Stimulated activated naive CD8-positive, alpha-beta T cell treated with anti-CD3 and anti-CD28 coated beads, Interleukin-15, Interleukin-2, amounts not matched to agents 100 ng/mL and 50 ng/mL, for 24 hours (primary cell): Measurements from ENCODE around the gene NEK6.

Experiments
- H3K27ac Mint-ChIP-seq: one replicate; pipeline ENCODE4 v1.8.0; 2021; ENCODE audit warnings: mild to moderate bottlenecking, mixed read lengths
- H3K27me3 Mint-ChIP-seq: one replicate; pipeline ENCODE4 v1.8.0; 2021; ENCODE audit warnings: mixed read lengths
- H3K36me3 Mint-ChIP-seq: one replicate; pipeline ENCODE4 v1.8.0; 2021; ENCODE audit warnings: low read depth, mixed read lengths
- H3K4me1 Mint-ChIP-seq: one replicate; pipeline ENCODE4 v1.8.0; 2021; ENCODE audit warnings: low read depth, mixed read lengths
- H3K4me3 Mint-ChIP-seq: one replicate; pipeline ENCODE4 v1.8.0; 2021; ENCODE audit warnings: mild to moderate bottlenecking, mixed read lengths
- H3K9me3 Mint-ChIP-seq: one replicate; pipeline ENCODE4 v1.8.0; 2021; ENCODE audit warnings: mixed read lengths

The NEK6 gene

GRCh38 chr9:124290743-124291554 lies 33.2 kb downstream of the NEK6 start:
- peaks cover 6% of the 10 kb centered on the region for H3K36me3 Mint-ChIP-seq
- peaks cover 95% of the 10 kb centered on the region for H3K4me1 Mint-ChIP-seq
- H3K9me3 Mint-ChIP-seq, result no peaks in the 10 kb centered on the region
- peak overlapping the region; percentile 81 for H3K27ac Mint-ChIP-seq
- H3K27me3 Mint-ChIP-seq, result no peaks in the 10 kb centered on the region
- H3K4me3 Mint-ChIP-seq, result peak overlapping the region; percentile 75

- Mint-ChIP-seq H3K27me3 (no peaks in the 10 kb centered on the region), H3K36me3 (peaks cover 6% of the 10 kb centered on the region), H3K9me3 (no peaks in the 10 kb centered on the region), H3K4me1 (peaks cover 86% of the 10 kb centered on the region), H3K27ac (peak overlapping the region; percentile 81), H3K4me3 (peak overlapping the region; percentile 75)
Observed at GRCh38 chr9:124291801-124292396, 34.1 kb downstream of the NEK6 start.

GRCh38 chr9:124292696-124293593 lies 35.2 kb downstream of the NEK6 start:
- H3K27ac Mint-ChIP-seq, result peak overlapping the region; percentile 63
- H3K27me3 Mint-ChIP-seq, result no peaks in the 10 kb centered on the region
- H3K4me1 Mint-ChIP-seq, result peaks cover 75% of the 10 kb centered on the region
- H3K4me3 Mint-ChIP-seq, result peak overlapping the region; percentile 75
- peaks cover 6% of the 10 kb centered on the region for H3K36me3 Mint-ChIP-seq
- H3K9me3 Mint-ChIP-seq, result no peaks in the 10 kb centered on the region

GRCh38 chr9:124293718-124294506 lies 36.2 kb downstream of the NEK6 start:
- Mint-ChIP-seq H3K27me3 (no peaks in the 10 kb centered on the region), H3K36me3 (peaks cover 6% of the 10 kb centered on the region), H3K27ac (no peak overlapping the region), H3K4me1 (peaks cover 67% of the 10 kb centered on the region), H3K4me3 (peak overlapping the region; percentile 75), H3K9me3 (no peaks in the 10 kb centered on the region)

GRCh38 chr9:124295159-124295794 lies 37.5 kb downstream of the NEK6 start:
- no peak overlapping the region for H3K4me3 Mint-ChIP-seq
- no peaks in the 10 kb centered on the region for H3K27me3 Mint-ChIP-seq
- no peak overlapping the region for H3K27ac Mint-ChIP-seq
- H3K4me1 Mint-ChIP-seq, result peaks cover 60% of the 10 kb centered on the region
- peaks cover 6% of the 10 kb centered on the region for H3K36me3 Mint-ChIP-seq
- H3K9me3 Mint-ChIP-seq, result no peaks in the 10 kb centered on the region

- Mint-ChIP-seq H3K4me3 (no peak overlapping the region), H3K27me3 (no peaks in the 10 kb centered on the region), H3K36me3 (peaks cover 6% of the 10 kb centered on the region), H3K4me1 (peaks cover 55% of the 10 kb centered on the region), H3K9me3 (no peaks in the 10 kb centered on the region), H3K27ac (no peak overlapping the region)
Observed at GRCh38 chr9:124296094-124296493, 38.3 kb downstream of the NEK6 start.

- Mint-ChIP-seq H3K27me3 (no peaks in the 10 kb centered on the region), H3K4me1 (peaks cover 46% of the 10 kb centered on the region), H3K4me3 (no peak overlapping the region), H3K36me3 (peaks cover 6% of the 10 kb centered on the region), H3K9me3 (no peaks in the 10 kb centered on the region), H3K27ac (no peak overlapping the region)
Observed at GRCh38 chr9:124296796-124297550, 39.2 kb downstream of the NEK6 start.

- H3K4me3 Mint-ChIP-seq, result no peak overlapping the region
- H3K36me3 Mint-ChIP-seq, result peaks cover 7% of the 10 kb centered on the region
- no peaks in the 10 kb centered on the region for H3K9me3 Mint-ChIP-seq
- peaks cover 40% of the 10 kb centered on the region for H3K4me1 Mint-ChIP-seq
- H3K27ac Mint-ChIP-seq, result no peak overlapping the region
- no peaks in the 10 kb centered on the region for H3K27me3 Mint-ChIP-seq
Observed at GRCh38 chr9:124297551-124297901, 39.8 kb downstream of the NEK6 start.

- Mint-ChIP-seq H3K27me3 (no peaks in the 10 kb centered on the region), H3K27ac (no peak overlapping the region), H3K9me3 (no peaks in the 10 kb centered on the region), H3K4me3 (no peak overlapping the region), H3K36me3 (peaks cover 12% of the 10 kb centered on the region), H3K4me1 (peaks cover 35% of the 10 kb centered on the region)
Observed at GRCh38 chr9:124297915-124298645, 40.3 kb downstream of the NEK6 start.

- H3K36me3 Mint-ChIP-seq, result peaks cover 18% of the 10 kb centered on the region
- H3K27ac Mint-ChIP-seq, result no peak overlapping the region
- no peak overlapping the region for H3K4me3 Mint-ChIP-seq
- no peaks in the 10 kb centered on the region for H3K27me3 Mint-ChIP-seq
- H3K9me3 Mint-ChIP-seq, result no peaks in the 10 kb centered on the region
- H3K4me1 Mint-ChIP-seq, result peaks cover 28% of the 10 kb centered on the region
Observed at GRCh38 chr9:124298646-124299235, 41.0 kb downstream of the NEK6 start.

GRCh38 chr9:124299515-124300090 lies 41.9 kb downstream of the NEK6 start:
- H3K27ac Mint-ChIP-seq, result no peak overlapping the region

GRCh38 chr9:124300312-124300711 lies 42.6 kb downstream of the NEK6 start:
- H3K27me3 Mint-ChIP-seq, result no peaks in the 10 kb centered on the region
- peaks cover 22% of the 10 kb centered on the region for H3K36me3 Mint-ChIP-seq
- H3K27ac Mint-ChIP-seq, result peak overlapping the region; percentile 40
- no peak overlapping the region for H3K4me3 Mint-ChIP-seq
- H3K9me3 Mint-ChIP-seq, result no peaks in the 10 kb centered on the region
- peaks cover 14% of the 10 kb centered on the region for H3K4me1 Mint-ChIP-seq

More at GRCh38 chr9:124299515-124300090, 41.9 kb downstream of the NEK6 start:
- Mint-ChIP-seq H3K27me3 (no peaks in the 10 kb centered on the region), H3K9me3 (no peaks in the 10 kb centered on the region), H3K4me1 (peaks cover 20% of the 10 kb centered on the region), H3K4me3 (no peak overlapping the region), H3K36me3 (peaks cover 19% of the 10 kb centered on the region)
